ENCODE data around the gene SPPL3.
"Not testable (repeated sequence)": the region's sequence is repeated elsewhere in the genome, so short reads cannot be mapped to it uniquely, and the experiment has no call there.

Gene SPPL3

DNA sequence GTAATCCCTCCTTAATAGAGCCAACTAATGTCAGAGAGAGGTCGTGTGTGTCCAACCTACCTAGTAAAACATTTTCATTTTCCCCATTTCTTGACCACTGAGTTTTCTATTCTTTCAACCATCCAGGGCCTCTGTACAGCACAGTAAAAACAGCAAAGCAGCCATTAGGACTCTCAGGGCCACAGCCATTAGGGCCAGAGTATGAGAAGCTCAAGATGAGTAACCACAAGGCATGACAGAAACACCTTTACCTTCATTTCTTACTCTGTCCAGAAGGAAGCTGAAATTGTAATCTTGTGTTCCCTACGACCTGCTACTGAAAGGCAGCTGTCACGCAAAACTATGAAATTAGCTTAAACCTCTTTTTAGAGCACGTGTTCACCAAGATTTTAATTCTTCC is 2.3 kb downstream of the SPPL3 start (continued):
- TF ChIP-seq TOX (CRISPR knock-in tag; IDR thresholded peaks at IDR 0.05; ENCODE audit: borderline replicate concordance) (no peak), ZFP30 (CRISPR knock-in tag; IDR thresholded peaks at IDR 0.05) (no peak), ARNTL (CRISPR knock-in tag; IDR thresholded peaks at IDR 0.05; ENCODE audit: borderline replicate concordance, low read depth) (no peak), ZNF565 (CRISPR knock-in tag; conservative IDR thresholded peaks at IDR 0.05; ENCODE audit: low read depth) (no peak), GLIS3 (CRISPR knock-in tag; IDR thresholded peaks at IDR 0.05) (no peak)

GRCh38 chr12:120901101-120901500 is 3.1 kb downstream of the SPPL3 start:
- ATAC-seq, result not testable (repeated sequence)

DNA sequence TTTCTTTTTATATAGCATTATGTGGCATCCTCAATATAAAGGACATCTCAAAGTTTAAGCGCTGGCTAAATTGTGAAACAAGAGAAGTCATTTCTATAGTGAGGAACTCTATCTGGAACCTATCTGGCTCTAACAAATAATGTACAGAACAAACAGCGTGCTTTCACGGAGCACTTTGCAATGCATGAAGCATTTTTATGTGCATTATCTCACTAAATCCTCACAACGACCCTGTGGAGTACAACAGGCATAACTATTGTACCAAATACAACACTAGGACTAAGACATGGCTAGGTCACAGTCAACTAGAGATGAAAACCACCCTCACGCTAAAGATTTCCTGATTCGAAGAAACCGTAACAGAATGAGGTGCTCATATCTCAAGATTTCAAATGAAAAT is 8.6 kb downstream of the SPPL3 start:
- ATAC-seq, result no peak
- TF ChIP-seq TOX (CRISPR knock-in tag; IDR thresholded peaks at IDR 0.05; ENCODE audit: borderline replicate concordance) (no peak), ZFP3 (CRISPR knock-in tag; IDR thresholded peaks at IDR 0.05) (no peak), GLIS3 (CRISPR knock-in tag; IDR thresholded peaks at IDR 0.05) (no peak), ARNTL (CRISPR knock-in tag; IDR thresholded peaks at IDR 0.05; ENCODE audit: borderline replicate concordance, low read depth) (no peak), TCF4 (CRISPR knock-in tag; IDR thresholded peaks at IDR 0.05; ENCODE audit: borderline replicate concordance) (no peak), ZC3H10 (CRISPR knock-in tag; IDR thresholded peaks at IDR 0.05) (no peak), ESRRG (CRISPR knock-in tag; IDR thresholded peaks at IDR 0.05) (no peak), PPARA (CRISPR knock-in tag; IDR thresholded peaks at IDR 0.05; ENCODE audit: borderline replicate concordance) (no peak), ZNF565 (CRISPR knock-in tag; conservative IDR thresholded peaks at IDR 0.05; ENCODE audit: low read depth) (no peak), ZFP30 (CRISPR knock-in tag; IDR thresholded peaks at IDR 0.05) (no peak), OSR1 (CRISPR knock-in tag; IDR thresholded peaks at IDR 0.05) (no peak), ZNF8 (CRISPR knock-in tag; IDR thresholded peaks at IDR 0.05) (no peak)
- TF ChIP-seq, protein P1, sequence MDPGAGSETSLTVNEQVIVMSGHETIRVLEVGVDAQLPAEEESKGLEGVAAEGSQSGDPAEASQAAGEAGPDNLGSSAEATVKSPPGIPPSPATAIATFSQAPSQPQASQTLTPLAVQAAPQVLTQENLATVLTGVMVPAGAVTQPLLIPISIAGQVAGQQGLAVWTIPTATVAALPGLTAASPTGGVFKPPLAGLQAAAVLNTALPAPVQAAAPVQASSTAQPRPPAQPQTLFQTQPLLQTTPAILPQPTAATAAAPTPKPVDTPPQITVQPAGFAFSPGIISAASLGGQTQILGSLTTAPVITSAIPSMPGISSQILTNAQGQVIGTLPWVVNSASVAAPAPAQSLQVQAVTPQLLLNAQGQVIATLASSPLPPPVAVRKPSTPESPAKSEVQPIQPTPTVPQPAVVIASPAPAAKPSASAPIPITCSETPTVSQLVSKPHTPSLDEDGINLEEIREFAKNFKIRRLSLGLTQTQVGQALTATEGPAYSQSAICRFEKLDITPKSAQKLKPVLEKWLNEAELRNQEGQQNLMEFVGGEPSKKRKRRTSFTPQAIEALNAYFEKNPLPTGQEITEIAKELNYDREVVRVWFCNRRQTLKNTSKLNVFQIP (CRISPR knock-in tag; IDR thresholded peaks at IDR 0.05; ENCODE audit: borderline replicate concordance, low read depth), result no peak
- TF ChIP-seq, protein P2, sequence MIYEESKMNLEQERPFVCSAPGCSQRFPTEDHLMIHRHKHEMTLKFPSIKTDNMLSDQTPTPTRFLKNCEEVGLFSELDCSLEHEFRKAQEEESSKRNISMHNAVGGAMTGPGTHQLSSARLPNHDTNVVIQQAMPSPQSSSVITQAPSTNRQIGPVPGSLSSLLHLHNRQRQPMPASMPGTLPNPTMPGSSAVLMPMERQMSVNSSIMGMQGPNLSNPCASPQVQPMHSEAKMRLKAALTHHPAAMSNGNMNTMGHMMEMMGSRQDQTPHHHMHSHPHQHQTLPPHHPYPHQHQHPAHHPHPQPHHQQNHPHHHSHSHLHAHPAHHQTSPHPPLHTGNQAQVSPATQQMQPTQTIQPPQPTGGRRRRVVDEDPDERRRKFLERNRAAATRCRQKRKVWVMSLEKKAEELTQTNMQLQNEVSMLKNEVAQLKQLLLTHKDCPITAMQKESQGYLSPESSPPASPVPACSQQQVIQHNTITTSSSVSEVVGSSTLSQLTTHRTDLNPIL (CRISPR knock-in tag; IDR thresholded peaks at IDR 0.05; ENCODE audit: low read depth), result no peak
- TF ChIP-seq, protein P3, sequence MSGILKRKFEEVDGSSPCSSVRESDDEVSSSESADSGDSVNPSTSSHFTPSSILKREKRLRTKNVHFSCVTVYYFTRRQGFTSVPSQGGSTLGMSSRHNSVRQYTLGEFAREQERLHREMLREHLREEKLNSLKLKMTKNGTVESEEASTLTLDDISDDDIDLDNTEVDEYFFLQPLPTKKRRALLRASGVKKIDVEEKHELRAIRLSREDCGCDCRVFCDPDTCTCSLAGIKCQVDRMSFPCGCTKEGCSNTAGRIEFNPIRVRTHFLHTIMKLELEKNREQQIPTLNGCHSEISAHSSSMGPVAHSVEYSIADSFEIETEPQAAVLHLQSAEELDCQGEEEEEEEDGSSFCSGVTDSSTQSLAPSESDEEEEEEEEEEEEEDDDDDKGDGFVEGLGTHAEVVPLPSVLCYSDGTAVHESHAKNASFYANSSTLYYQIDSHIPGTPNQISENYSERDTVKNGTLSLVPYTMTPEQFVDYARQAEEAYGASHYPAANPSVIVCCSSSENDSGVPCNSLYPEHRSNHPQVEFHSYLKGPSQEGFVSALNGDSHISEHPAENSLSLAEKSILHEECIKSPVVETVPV (CRISPR knock-in tag; IDR thresholded peaks at IDR 0.05), result no peak
- TF ChIP-seq, protein P4, sequence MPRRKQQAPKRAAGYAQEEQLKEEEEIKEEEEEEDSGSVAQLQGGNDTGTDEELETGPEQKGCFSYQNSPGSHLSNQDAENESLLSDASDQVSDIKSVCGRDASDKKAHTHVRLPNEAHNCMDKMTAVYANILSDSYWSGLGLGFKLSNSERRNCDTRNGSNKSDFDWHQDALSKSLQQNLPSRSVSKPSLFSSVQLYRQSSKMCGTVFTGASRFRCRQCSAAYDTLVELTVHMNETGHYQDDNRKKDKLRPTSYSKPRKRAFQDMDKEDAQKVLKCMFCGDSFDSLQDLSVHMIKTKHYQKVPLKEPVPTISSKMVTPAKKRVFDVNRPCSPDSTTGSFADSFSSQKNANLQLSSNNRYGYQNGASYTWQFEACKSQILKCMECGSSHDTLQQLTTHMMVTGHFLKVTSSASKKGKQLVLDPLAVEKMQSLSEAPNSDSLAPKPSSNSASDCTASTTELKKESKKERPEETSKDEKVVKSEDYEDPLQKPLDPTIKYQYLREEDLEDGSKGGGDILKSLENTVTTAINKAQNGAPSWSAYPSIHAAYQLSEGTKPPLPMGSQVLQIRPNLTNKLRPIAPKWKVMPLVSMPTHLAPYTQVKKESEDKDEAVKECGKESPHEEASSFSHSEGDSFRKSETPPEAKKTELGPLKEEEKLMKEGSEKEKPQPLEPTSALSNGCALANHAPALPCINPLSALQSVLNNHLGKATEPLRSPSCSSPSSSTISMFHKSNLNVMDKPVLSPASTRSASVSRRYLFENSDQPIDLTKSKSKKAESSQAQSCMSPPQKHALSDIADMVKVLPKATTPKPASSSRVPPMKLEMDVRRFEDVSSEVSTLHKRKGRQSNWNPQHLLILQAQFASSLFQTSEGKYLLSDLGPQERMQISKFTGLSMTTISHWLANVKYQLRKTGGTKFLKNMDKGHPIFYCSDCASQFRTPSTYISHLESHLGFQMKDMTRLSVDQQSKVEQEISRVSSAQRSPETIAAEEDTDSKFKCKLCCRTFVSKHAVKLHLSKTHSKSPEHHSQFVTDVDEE (CRISPR knock-in tag; IDR thresholded peaks at IDR 0.05), result no peak

DNA sequence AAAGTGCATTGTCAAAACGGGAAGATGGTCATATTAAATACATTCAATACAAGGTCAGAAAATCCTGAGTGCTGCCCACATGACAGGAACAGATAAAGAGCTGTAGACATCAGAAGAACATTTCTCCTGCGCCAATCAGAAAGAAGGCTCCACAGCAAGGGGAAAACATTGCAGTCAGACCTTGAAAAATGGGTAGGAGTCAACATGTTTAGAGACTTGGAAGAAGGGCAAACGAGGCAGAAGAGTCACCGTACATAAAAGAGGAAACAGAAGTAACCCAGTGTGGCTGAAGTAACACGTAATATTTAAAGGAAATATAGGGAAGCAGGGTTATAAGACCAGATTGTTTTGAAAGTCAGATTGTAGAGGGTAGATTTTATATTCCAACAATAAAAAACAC is 11.9 kb downstream of the SPPL3 start:
- TF ChIP-seq PPARA (CRISPR knock-in tag; IDR thresholded peaks at IDR 0.05; ENCODE audit: borderline replicate concordance), result no peak
- TF ChIP-seq, protein P3 (CRISPR knock-in tag; IDR thresholded peaks at IDR 0.05), result no peak
- TF ChIP-seq ESRRG (CRISPR knock-in tag; IDR thresholded peaks at IDR 0.05), result no peak
- TF ChIP-seq ARNTL (CRISPR knock-in tag; IDR thresholded peaks at IDR 0.05; ENCODE audit: borderline replicate concordance, low read depth), result no peak
- TF ChIP-seq GLIS3 (CRISPR knock-in tag; IDR thresholded peaks at IDR 0.05), result no peak
- TF ChIP-seq SNAI2 (CRISPR knock-in tag; IDR thresholded peaks at IDR 0.05), result no peak
- no peak for TF ChIP-seq BACH2 (CRISPR knock-in tag; IDR thresholded peaks at IDR 0.05; ENCODE audit: borderline replicate concordance)
- ATAC-seq, result no peak

All from SK-N-SH treated with all-trans-retinoic acid at 6 μM for 48 hours (cell line).